GM06990 (cell line): Measurements from ENCODE around the gene ARHGAP42.

ENCODE experiments used
- DNase-seq: peaks from one replicate; pipeline ENCODE4 v3.0.0-alpha.2; 2011; ENCODE audit not compliant: insufficient read length; ENCODE audit errors: extremely low read depth
- H3K27me3 ChIP-seq: replicated peaks from 2 replicates; pipeline ENCODE4 v1.6.0; 2011; ENCODE audit warnings: low read length; ENCODE audit not compliant: control insufficient read depth, insufficient read depth
- H3K36me3 ChIP-seq: 2 replicates; pipeline ENCODE4 v1.5.1; 2011; ENCODE audit warnings: low read length; ENCODE audit not compliant: control insufficient read depth, insufficient read depth
- H3K4me3 ChIP-seq: replicated peaks from 2 replicates; pipeline ENCODE4 v1.5.1; 2011; ENCODE audit warnings: low read depth, mild to moderate bottlenecking, control low read depth, low read length
- TF ChIP-seq, protein P1 (sequence below): IDR thresholded peaks from 2 replicates; pipeline ENCODE4 v1.5.1; 2011; ENCODE audit warnings: low read length, control low read depth, mild to moderate bottlenecking, inconsistent platforms; ENCODE audit not compliant: insufficient read depth, poor library complexity, severe bottlenecking

Gene ARHGAP42

DNA sequence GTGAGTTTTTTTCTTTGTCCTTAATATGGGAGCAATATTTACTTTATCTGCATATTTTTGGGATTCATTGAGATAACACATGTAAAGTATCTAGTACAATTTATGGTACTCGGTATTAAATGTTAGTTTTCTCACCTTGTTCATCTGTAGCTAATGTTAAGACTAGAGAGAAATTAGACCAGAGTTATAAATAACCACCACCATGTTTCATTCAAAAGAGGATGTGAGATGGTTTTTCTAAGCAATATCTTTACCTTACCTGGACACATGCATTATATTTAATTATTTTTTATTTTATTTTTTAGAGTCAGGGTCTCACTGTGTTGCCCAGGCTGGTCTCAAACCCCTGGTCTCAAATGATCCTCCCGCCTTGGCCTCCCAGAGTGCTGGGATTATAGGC, 18.4 kb downstream of the ARHGAP42 start:
- TF ChIP-seq, protein P1, sequence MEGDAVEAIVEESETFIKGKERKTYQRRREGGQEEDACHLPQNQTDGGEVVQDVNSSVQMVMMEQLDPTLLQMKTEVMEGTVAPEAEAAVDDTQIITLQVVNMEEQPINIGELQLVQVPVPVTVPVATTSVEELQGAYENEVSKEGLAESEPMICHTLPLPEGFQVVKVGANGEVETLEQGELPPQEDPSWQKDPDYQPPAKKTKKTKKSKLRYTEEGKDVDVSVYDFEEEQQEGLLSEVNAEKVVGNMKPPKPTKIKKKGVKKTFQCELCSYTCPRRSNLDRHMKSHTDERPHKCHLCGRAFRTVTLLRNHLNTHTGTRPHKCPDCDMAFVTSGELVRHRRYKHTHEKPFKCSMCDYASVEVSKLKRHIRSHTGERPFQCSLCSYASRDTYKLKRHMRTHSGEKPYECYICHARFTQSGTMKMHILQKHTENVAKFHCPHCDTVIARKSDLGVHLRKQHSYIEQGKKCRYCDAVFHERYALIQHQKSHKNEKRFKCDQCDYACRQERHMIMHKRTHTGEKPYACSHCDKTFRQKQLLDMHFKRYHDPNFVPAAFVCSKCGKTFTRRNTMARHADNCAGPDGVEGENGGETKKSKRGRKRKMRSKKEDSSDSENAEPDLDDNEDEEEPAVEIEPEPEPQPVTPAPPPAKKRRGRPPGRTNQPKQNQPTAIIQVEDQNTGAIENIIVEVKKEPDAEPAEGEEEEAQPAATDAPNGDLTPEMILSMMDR = no peak
- Histone ChIP-seq H3K36me3 (no peaks in the 10 kb centered on the region), H3K27me3 (no peaks in the 10 kb centered on the region), H3K4me3 (no peak overlapping the region)
- DNase-seq = peak; percentile 15

DNA sequence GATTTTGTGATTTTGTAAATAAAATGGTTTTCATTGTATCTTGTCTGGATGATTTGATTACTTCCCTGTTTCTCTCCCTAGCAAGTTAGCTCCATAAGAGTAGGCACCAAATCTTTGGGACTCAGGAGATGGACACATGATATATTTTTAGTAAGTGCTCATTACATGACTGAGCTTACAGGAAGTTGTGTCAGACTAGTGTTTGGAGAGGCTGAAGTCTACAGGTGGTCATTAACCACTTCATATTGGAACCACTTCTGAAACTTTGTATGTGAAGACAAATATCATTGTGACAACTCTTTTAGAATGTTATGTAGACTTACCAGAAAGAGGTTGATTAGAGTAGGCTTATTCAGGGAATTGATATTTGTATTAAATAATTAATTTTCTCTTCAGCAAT, 19.1 kb downstream of the ARHGAP42 start:
- H3K27me3 ChIP-seq = no peaks in the 10 kb centered on the region
- TF ChIP-seq, protein P1 = no peak
- DNase-seq = peak; percentile 15

DNA sequence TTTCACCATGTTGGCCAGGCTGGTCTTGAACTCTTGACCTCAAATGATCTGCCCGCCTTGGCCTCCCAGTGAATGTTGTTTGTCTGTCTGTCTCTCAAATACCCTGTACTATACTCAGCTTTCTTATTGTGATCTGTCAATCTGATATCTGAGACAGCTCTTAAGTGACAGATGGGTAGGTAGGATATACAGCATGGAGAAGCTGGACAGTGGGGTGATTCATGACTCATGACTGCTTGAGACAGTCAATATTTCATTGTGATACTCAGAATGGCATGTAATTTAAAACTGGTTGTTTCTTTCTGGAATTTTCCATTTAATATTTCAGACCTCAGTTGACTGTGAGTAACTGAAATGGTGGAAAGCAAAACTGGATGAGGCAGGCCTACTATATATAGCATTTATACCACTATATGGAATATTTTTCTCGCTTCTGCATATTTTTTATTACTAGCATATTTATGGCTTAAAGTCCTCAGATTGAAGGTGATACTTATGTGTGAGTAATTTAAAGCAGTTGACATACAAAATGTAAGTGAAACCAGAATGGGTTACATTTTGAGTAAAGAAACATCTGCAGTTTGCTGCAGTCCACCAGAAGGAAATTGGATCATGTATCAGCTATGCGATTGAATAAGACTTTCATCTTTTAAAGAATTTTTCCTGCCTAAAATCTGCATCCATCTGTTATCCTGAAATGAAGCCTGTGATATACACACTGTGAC, 22.3 kb downstream of the ARHGAP42 start:
- peak; percentile 9 for DNase-seq

More for the DNA sequence above, 19.1 kb downstream of the ARHGAP42 start:
- H3K4me3 ChIP-seq = no peak overlapping the region
- H3K36me3 ChIP-seq = no peaks in the 10 kb centered on the region

DNA sequence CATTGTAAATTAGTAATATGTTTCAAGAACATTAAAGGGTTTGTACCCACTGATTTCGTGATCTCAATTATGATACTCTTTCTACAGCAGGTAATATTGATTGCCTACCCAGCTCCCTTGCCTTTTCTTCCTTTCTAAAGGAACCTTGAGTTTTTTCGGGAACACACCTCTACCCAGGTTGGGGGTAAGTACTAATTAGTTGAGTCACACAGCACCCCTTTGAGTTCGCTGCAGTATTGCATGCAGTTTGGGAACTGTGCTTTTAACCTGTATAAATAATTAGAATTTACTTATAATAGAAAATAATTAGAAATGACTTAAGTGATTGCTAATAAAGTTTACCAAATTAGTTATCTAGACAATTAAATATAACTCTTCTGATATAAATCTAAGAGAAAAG, 24.9 kb downstream of the ARHGAP42 start:
- Histone ChIP-seq H3K4me3 (no peak overlapping the region), H3K27me3 (no peaks in the 10 kb centered on the region), H3K36me3 (no peaks in the 10 kb centered on the region)
- TF ChIP-seq, protein P1 = no peak
- no peak for DNase-seq

More for the DNA sequence above, 22.3 kb downstream of the ARHGAP42 start:
- Histone ChIP-seq H3K27me3 (no peaks in the 10 kb centered on the region), H3K36me3 (no peaks in the 10 kb centered on the region), H3K4me3 (no peak overlapping the region)
- TF ChIP-seq, protein P1 = no peak

DNA sequence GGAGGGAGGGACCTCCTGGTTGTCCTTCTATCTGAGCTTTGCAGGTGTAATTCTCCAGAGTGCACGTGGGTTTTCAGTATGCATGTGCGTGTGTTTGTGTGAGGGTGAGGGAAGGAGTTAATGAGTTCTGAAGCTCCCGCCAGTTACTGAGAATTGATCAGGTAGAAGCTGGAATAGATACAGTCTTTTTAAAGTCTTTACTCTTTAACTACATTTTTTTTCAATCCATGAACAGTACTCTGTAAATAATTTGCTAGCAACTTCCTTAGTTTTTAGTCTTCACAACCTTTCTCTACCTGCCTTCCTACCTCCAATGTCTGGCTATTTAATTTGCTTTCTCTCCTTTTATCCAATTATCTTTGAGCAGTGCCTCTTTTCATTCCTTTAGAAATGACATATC, 25.5 kb downstream of the ARHGAP42 start:
- no peaks in the 10 kb centered on the region for H3K27me3 ChIP-seq
- H3K36me3 ChIP-seq = no peaks in the 10 kb centered on the region
- no peak overlapping the region for H3K4me3 ChIP-seq
- TF ChIP-seq, protein P1 = no peak
- DNase-seq = no peak
